Mammary epithelial cell (primary cell): Measurements from ENCODE around the gene SETD2.

ENCODE experiments used
- EZH2 ChIP-seq: IDR thresholded peaks from 2 replicates; pipeline ENCODE4 v1.6.1; 2012; ENCODE audit warnings: low read length, inconsistent platforms, borderline replicate concordance
- TF ChIP-seq, protein P1 (sequence below), 2 donors: IDR thresholded peaks in 1 of 2; conservative IDR thresholded peaks in 1 of 2; 2 replicates each; pipeline ENCODE4 v1.5.1; 2011 to 2012; ENCODE audit warnings: inconsistent platforms in 2 of 2, low read length in 2 of 2, mild to moderate bottlenecking in 2 of 2, control low read depth in 1 of 2, low read depth in 1 of 2; ENCODE audit not compliant: insufficient read depth in 1 of 2; ENCODE audit errors: extremely low read depth in 1 of 2

DNA sequence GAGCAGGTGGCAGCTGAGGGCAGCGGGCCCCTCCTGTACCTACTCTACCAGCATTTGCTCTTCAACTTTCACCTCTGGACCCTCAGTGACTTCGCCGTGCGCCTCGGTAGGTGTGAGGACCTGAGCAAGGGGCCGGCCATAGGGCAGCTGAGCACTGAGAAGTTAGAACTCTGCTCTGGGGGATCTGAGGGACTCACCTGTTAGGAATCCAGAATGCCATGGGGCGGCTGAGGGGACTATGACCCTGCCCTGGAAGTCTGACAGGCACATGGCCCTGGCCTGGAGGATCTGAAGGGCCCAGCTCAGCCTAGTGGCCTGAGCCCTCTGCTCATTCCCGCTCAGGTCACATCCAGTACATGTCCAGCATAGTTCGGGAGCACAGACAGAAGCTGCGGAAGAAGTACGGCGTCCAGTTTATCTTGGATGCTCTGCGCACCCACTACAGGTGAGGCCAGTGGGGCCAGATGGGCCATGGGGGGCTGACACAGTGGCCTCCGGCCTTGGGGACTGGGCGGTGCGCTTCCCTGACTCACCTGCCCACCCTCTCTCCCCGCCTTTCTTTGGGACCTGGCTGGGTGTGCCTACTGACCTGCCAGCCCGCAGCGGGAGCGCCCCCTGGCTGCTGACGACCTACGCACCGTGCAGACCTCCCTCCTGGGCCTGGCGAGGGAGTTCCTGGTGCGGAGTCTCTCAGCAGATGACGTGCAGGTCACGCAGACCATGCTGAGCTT, 165.6 kb downstream of the SETD2 start:
- TF ChIP-seq, protein P1, sequence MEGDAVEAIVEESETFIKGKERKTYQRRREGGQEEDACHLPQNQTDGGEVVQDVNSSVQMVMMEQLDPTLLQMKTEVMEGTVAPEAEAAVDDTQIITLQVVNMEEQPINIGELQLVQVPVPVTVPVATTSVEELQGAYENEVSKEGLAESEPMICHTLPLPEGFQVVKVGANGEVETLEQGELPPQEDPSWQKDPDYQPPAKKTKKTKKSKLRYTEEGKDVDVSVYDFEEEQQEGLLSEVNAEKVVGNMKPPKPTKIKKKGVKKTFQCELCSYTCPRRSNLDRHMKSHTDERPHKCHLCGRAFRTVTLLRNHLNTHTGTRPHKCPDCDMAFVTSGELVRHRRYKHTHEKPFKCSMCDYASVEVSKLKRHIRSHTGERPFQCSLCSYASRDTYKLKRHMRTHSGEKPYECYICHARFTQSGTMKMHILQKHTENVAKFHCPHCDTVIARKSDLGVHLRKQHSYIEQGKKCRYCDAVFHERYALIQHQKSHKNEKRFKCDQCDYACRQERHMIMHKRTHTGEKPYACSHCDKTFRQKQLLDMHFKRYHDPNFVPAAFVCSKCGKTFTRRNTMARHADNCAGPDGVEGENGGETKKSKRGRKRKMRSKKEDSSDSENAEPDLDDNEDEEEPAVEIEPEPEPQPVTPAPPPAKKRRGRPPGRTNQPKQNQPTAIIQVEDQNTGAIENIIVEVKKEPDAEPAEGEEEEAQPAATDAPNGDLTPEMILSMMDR (conservative IDR thresholded peaks at IDR 0.05 in 1 of 2, IDR thresholded peaks at IDR 0.05 in 1 of 2; ENCODE audit: extremely low read depth in 1 of 2, insufficient read depth in 1 of 2, low read depth in 1 of 2, low read length in 2 of 2) = peak; percentile 86 to 93
- no peak for TF ChIP-seq EZH2
